GM12801 (cell line): Measurements from ENCODE around the gene P2RY12.

ENCODE experiments used
- CTCF ChIP-seq: IDR thresholded peaks from one replicate; pipeline ENCODE4 v1.5.1; 2011; ENCODE audit warnings: control low read depth; ENCODE audit not compliant: insufficient read length; ENCODE audit errors: extremely low read depth

Gene P2RY12

DNA sequence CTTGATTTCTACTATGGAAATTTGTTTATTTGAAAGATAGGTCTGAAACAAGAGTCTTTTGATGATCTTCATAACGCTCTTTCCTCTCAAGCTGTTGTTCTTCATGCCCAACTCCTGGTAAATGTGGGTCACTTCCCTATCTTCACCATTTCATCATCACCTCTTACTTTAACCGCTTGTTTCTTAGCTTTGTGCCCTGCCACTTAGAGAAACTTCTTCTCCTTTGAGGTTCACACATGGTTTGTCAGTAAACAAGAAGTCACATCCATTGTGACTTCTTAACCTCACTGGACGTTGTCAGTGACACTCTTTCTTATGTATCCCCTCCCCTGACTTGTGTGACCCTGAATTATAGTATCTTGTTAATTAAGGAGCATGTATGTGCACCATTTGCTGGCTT is 38.3 kb downstream of the P2RY12 start:
- TF ChIP-seq CTCF = no peak

DNA sequence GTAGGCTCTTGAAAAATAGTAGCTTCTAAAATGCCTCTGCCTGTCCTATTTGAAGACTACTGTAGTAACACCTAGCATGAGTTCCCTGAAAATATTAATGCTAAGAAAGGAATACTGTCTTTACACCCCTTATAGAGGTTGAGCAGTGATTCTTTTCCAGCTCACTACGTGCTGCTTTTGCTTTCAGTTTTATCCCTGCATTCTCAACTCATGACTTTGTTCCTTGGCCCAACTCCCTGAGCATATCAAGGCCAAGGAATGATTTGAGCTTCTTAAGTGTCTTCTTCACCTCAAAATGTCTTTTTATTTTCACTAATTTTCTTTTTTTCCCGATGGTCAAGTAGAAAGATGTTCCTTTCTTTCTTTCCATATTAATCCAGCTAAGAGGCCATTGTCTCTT is 38.7 kb downstream of the P2RY12 start:
- TF ChIP-seq CTCF = no peak

- no peak for TF ChIP-seq CTCF
Observed at GRCh38 chr3:151331696-151332095, 52.9 kb downstream of the P2RY12 start.

DNA sequence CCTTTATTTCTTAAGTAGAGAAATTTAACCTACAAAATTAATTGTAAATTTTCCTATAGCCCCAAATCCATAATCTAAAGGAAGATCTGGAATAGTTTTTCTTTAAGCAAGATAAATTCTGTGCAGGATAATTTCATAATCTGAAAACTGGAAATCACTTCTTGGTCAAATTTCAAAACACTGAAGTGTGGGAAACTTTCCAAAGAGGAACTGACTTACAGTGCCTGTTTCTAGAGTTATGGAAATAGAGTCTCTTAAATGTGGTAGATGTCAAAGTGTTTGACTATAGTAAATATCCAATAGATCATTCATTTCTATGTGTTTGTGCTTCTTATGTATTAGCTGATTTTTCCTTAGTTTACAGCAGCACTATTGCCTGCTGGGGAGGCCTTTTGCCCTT is 53.7 kb downstream of the P2RY12 start:
- TF ChIP-seq CTCF = no peak

GRCh38 chr3:151330379-151330778 is 54.2 kb downstream of the P2RY12 start:
- no peak for TF ChIP-seq CTCF

GRCh38 chr3:151329363-151329762 is 55.2 kb downstream of the P2RY12 start, which contains the start of gene P2RY13:
Gene P2RY13, minus strand, starts transcription at chr3:151329549. Its CDS starts 21 bp downstream, at chr3:151329528.
- no peak for TF ChIP-seq CTCF

GRCh38 chr3:151328298-151328995 is 56.1 kb downstream of the P2RY12 start:
- TF ChIP-seq CTCF = no peak
